Aorta (tissue), 5 donors: Measurements from ENCODE around the gene PPP4R2. TPM values are rescaled to one million over a fixed set of nuclear protein-coding genes. Genes with fewer than 3 reads are reported as not detected.

Experiments used
- ATAC-seq: fragments of 200-7000 bp; cut with Tn5 transposase; one replicate; pipeline ENCODE4 v1.9.1; 2022; ENCODE audit warnings: moderate library complexity; ENCODE audit not compliant: low FRiP score
- DNase-seq, 2 donors: peaks; one replicate each; pipeline ENCODE4 v3.0.0-alpha.2; 2020
- H3K27ac ChIP-seq, 2 donors: one replicate each; pipeline ENCODE4 v1.5.1; 2013; ENCODE audit warnings: low read length in 2 of 2, mild to moderate bottlenecking in 2 of 2, moderate library complexity in 2 of 2, control low read depth in 1 of 2, inconsistent platforms in 1 of 2, low read depth in 1 of 2
- H3K27me3 ChIP-seq, 2 donors: one replicate each; pipeline ENCODE4 v1.6.1; 2013; ENCODE audit warnings: control low read depth in 1 of 2, low read length in 1 of 2, mild to moderate bottlenecking in 1 of 2, moderate library complexity in 1 of 2; ENCODE audit not compliant: insufficient read depth in 2 of 2, control insufficient read depth in 1 of 2
- H3K36me3 ChIP-seq, 2 donors: one replicate each; pipeline ENCODE4 v1.6.1; 2013; ENCODE audit warnings: control low read depth in 1 of 2, low read length in 1 of 2, mild to moderate bottlenecking in 1 of 2; ENCODE audit not compliant: insufficient read depth in 2 of 2, control insufficient read depth in 1 of 2
- H3K4me1 ChIP-seq, 2 donors: one replicate each; pipeline ENCODE4 v1.6.1; 2013; ENCODE audit warnings: low read length in 2 of 2, control low read depth in 1 of 2, mild to moderate bottlenecking in 1 of 2, moderate library complexity in 1 of 2; ENCODE audit not compliant: insufficient read depth in 2 of 2, control insufficient read depth in 1 of 2
- H3K4me3 ChIP-seq, 2 donors: one replicate each; pipeline ENCODE4 v1.5.1; 2013; ENCODE audit warnings: low read length in 2 of 2, control low read depth in 1 of 2, mild to moderate bottlenecking in 1 of 2
- H3K9me3 ChIP-seq: one replicate; pipeline ENCODE4 v1.6.1; 2013; ENCODE audit warnings: mild to moderate bottlenecking, low read length; ENCODE audit not compliant: control insufficient read depth
- WGBS, 2 donors: extraction: QIAGEN DNeasy Blood & Tissue Kit; methylation state at CpG; one replicate each; pipeline ENCODE4 v1.1.7; 2013; 5-methylcytosine and 5-hydroxymethylcytosine counted together
- intact Hi-C, 2 donors: fragments of 100-400 bp; cut with DNase I; formaldehyde crosslinking; loops; one replicate each; pipeline versions ENCODE4 v1.14.2 to v1.15.0; 2022
- polyA plus RNA-seq, 2 donors: library from polyadenylated mRNA; stranded (reverse); fragments of 200-250 nt; gene quantifications; one replicate each; pipeline ENCODE4 v1.2.3, GENCODE V29; 2013
- total RNA-seq, 2 donors: library from RNA; stranded (reverse); fragmentation: NEBNext Ultra II Directional; extraction: Animal tissue kit (Norgen Biotek cat#: 25700); gene quantifications; one replicate each; pipeline ENCODE4 v1.2.1, GENCODE V29; 2021
- donor health status: healthy with polysubstance abuse.
- donor health status: Bipolar disorder and iron deficiency.
- donor health status: DM: no; HTN: no; CAD: no.
- donor health status: DM: no; HTN: no; CAD: no.
- donor health status: DM: yes; HTN: yes; CAD: no.

Gene PPP4R2
- total and polyA plus RNA-seq, 4 donors, result 16.0 to 70.7 (median 40.8) TPM

DNA sequence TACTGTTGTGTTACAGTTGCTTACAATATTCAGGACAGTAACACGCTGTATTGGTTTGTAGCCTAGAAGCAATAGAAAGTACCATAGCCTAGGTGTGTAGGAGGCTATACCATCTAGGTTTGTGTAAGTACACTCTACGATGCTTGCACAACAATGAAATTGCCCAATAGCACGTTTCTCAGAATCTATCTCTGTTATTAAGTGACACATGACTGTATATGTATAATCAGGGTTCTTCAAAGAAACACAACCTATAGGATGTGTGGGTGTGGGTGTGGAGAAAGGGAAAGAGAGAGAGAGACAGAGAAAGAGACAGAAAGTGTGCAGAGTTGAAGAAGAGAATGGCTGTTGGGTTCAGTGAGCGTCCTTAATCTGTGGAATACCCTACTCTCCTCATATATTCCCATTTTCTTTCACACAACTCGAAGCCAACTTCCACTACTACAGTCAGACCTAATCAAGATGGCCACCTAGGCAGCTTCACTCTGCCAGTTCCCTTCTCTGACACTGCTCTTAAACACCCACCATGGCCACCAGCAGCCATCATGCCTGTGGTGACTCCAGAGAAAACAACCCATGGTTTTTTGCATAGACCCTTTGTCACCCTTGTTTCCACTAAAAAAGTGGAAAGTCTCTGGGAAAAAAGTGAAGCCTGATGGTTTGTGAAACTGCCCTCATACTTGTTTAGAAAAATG lies 5.8 kb upstream of the PPP4R2 start:
- Histone ChIP-seq H3K4me3 (no peak overlapping the region), H3K27ac (no peak overlapping the region), H3K36me3 (no peaks in the 10 kb centered on the region), H3K4me1 (no peaks in the 10 kb centered on the region), H3K9me3 (no peaks in the 10 kb centered on the region), H3K27me3 (no peaks in the 10 kb centered on the region)
- 90 to 94% methylated on average over 5 of the region's 5 CpGs for WGBS, 2 donors
- DNase-seq, result no peak
- intact Hi-C loops, result loop anchor here in 1 of 2 donors (10.0 kb wide), 1 partner anchor 64 kb away; no protein-coding TSS in a partner anchor
- no peak for ATAC-seq

DNA sequence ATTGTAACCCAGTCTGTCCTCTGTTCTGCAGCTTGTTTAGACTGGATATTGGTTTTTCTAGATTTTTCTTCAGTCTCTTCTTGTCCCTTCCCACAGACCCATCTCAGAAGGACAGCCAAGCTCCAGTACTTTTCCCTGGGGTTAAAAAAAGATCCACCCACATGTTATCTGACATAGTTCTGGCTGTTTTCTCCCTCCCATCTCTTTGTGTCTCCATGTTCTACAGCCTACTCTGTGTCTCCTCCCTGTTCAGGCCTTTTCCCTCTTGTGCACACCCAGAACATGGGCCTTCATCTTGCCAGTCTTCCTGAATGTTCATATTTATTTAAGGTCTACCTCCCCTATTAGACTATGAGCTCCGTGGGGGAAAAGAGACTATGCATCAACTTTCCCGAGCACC lies 5.1 kb upstream of the PPP4R2 start:
- DNase-seq (no peak), ATAC-seq (no peak)
- H3K4me1 ChIP-seq, result no peaks in the 10 kb centered on the region
- no peaks in the 10 kb centered on the region for H3K9me3 ChIP-seq
- intact Hi-C loops, result loop anchor here in 1 of 2 donors (10.0 kb wide), 1 partner anchor 63 kb away; no protein-coding TSS in a partner anchor
- no peaks in the 10 kb centered on the region for H3K36me3 ChIP-seq
- no peaks in the 10 kb centered on the region for H3K27me3 ChIP-seq
- H3K4me3 ChIP-seq, result no peak overlapping the region
- WGBS, 2 donors, result 75 to 82% methylated on average over 2 of the region's 2 CpGs
- no peak overlapping the region for H3K27ac ChIP-seq

DNA sequence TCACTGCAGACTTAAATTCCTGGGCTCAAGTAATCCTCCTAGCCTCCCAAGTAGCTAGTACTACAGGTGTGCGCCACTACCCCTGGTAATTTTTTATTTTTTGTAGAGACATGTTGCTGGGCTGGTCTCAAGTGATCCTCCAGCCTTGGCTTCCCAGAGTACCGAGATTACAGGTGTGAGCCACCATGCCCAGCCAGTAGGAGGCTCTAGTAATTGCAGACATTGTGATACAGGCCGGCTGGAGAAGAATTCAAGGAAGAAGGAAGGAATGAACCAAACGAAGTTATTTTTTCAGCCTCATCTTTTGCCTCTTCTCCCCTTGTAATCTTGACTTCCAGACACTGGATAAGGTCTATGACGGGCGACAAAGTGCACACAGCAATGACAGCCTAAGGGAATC lies 3.2 kb upstream of the PPP4R2 start:
- intact Hi-C loops, result loop anchor here in 1 of 2 donors (10.0 kb wide), 1 partner anchor 61 kb away; no protein-coding TSS in a partner anchor
- Histone ChIP-seq H3K9me3 (no peaks in the 10 kb centered on the region), H3K27me3 (no peaks in the 10 kb centered on the region), H3K27ac (no peak overlapping the region), H3K4me1 (no peaks in the 10 kb centered on the region), H3K4me3 (no peak overlapping the region), H3K36me3 (no peaks in the 10 kb centered on the region)
- no peak for DNase-seq
- no peak for ATAC-seq
- 88 to 89% methylated on average over 6 of the region's 6 CpGs for WGBS, 2 donors

DNA sequence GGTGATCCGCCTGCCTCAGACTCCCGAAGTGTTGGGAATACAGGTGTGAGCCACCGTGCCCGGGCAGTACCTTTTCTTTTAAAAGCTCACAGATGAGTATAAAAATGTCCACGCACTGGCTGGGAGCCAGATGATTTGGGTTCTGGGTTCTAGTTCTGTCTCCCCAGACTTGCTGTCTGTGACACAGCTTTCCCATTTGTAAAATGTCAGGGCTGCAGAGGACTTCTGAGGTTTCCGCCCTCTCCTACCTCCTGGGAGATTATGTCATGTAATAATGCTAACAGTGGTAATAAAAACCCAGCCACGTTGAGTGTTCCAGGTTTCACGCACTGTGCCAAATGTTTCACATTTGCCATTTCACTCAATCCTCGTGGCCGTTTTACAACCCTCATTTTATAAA lies 1.3 kb upstream of the PPP4R2 start:
- Histone ChIP-seq H3K27me3 (no peaks in the 10 kb centered on the region), H3K4me3 (no peak overlapping the region), H3K27ac (no peak overlapping the region), H3K36me3 (peaks cover 0 to 2% of the 10 kb centered on the region in 2 donors), H3K9me3 (no peaks in the 10 kb centered on the region), H3K4me1 (peaks cover 0 to 2% of the 10 kb centered on the region in 2 donors)
- WGBS, 2 donors, result 61 to 62% methylated on average over 10 of the region's 10 CpGs
- intact Hi-C loops, result loop anchor here (5.0 to 10.0 kb wide), 3 partner anchors 58 to 148 kb away; partner anchors contain the start of gene SHQ1 (in 1 of the 2)
- DNase-seq (no peak), ATAC-seq (no peak)

DNA sequence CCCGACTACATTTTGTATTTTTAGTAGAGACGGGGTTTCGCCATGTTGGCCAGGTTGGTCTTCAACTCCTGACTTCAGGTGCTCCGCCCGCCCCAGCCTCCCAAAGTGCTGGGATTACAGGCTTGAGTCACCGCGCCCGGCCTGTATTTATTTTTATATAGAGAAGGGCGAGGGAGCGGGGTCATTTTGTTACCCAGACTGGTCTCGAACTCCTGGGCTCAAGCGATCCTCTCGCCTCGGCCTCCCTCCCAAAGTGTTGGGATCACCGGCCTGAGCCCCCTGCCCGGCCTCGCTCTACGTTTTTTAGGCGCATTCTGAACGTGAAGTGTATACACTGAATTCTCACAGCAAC lies 514 bp upstream of the PPP4R2 start:
- Histone ChIP-seq H3K27ac (peak overlapping the region in 1 of 2 donors; percentile 89), H3K9me3 (no peaks in the 10 kb centered on the region), H3K4me1 (peaks cover 0 to 2% of the 10 kb centered on the region in 2 donors), H3K27me3 (no peaks in the 10 kb centered on the region), H3K36me3 (peaks cover 0 to 2% of the 10 kb centered on the region in 2 donors), H3K4me3 (no peak overlapping the region)
- intact Hi-C loops, result loop anchor here (2.0 to 10.0 kb wide), 4 partner anchors 59 to 149 kb away; partner anchors contain the start of genes GXYLT2 (in 1 of the 2) and SHQ1 (in 1 of the 2)
- 79 to 86% methylated on average over 20 of the region's 20 CpGs for WGBS, 2 donors
- DNase-seq (peak; percentile 54 to 78), ATAC-seq (no peak)

DNA sequence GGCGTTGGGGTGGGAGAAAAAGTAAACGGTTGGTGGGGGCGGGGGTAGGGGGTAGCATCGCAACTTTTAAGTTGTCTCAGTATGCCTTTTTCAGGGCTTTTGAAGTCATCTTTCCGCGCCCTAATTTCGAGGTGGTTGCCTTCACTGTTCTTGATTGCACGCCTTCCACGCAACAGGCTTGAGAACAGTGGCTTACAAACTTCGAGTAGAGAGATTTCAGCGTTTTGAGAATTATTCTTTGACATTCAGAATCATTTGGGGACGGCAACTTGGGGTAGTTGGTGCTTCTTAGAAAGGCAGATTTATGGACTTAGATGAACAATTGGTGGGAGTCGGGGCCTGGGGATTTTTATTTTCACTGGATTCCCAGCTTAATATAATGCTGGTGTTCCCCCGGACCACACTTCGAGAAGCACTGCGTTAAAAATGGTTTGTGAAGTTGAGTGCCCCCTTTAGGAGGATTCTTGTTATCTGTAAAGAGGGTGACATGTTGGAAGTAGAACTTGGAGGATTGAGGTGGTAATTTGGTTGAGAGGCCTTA lies 880 bp downstream of the PPP4R2 start:
- peak; percentile 65 for ATAC-seq
- peak overlapping the region in 1 of 2 donors; percentile 53 for H3K27ac ChIP-seq
- H3K4me1 ChIP-seq, result peaks cover 0 to 4% of the 10 kb centered on the region in 2 donors
- peaks cover 0 to 2% of the 10 kb centered on the region in 2 donors for H3K36me3 ChIP-seq
- intact Hi-C loops, result loop anchor here (2.0 to 10.0 kb wide), 4 partner anchors 57 to 150 kb away; partner anchors contain the start of genes GXYLT2 (in 1 of the 2) and SHQ1 (in 1 of the 2)
- no peaks in the 10 kb centered on the region for H3K9me3 ChIP-seq
- peak overlapping the region; percentile 95 to 97 for H3K4me3 ChIP-seq
- no peaks in the 10 kb centered on the region for H3K27me3 ChIP-seq
- DNase-seq, result no peak
- 0 to 1% methylated on average over 16 of the region's 16 CpGs for WGBS, 2 donors

DNA sequence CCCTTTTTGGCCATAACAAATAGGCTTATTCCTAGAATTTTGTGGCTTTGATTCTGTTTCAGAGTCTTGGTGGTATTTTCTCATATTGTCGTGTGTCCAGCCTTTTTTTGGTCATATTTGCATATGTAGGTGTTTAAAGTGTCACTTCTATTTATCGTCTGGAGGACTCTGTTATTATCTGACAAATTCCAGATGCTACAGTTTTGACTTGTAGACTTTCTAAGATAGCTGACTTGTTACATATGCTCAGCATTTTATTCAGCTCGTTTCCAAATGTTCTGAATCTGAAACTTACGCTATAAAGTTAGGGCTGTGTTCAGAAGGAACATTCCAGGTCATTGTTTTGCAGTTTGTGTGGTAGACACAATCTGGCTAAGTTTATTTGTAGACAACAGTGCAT lies 1.9 kb downstream of the PPP4R2 start:
- Histone ChIP-seq H3K4me3 (peak overlapping the region; percentile 61 to 97), H3K9me3 (no peaks in the 10 kb centered on the region), H3K27ac (no peak overlapping the region), H3K27me3 (no peaks in the 10 kb centered on the region), H3K36me3 (peaks cover 0 to 2% of the 10 kb centered on the region in 2 donors), H3K4me1 (peaks cover 0 to 4% of the 10 kb centered on the region in 2 donors)
- WGBS, 2 donors, result 5% methylated on average over 4 of the region's 4 CpGs
- intact Hi-C loops, result loop anchor here (5.0 to 10.0 kb wide), 3 partner anchors 56 to 151 kb away; partner anchors contain the start of gene SHQ1 (in 1 of the 2)
- DNase-seq, result no peak
- no peak for ATAC-seq

DNA sequence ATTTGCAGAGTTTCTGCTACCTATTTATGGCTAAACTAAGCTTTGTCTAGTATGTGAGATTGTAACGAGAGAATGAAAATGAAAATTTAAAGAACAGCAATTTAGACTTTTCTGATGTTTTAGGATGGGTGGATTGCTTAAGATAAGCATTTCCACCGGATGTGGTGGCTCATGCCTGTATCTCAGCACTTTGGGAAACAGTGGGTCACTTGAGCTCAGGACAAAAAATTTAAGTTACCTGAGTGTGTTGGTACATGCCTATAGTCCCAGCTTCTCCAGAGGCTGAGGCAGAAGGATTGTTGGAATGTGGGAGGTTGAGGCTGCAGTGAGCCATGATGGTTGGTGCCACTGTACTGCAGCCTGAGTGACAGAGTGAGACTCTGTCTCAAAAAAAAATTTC lies 3.3 kb downstream of the PPP4R2 start:
- H3K27me3 ChIP-seq, result no peaks in the 10 kb centered on the region
- DNase-seq (no peak), ATAC-seq (no peak)
- H3K36me3 ChIP-seq, result peaks cover 0 to 2% of the 10 kb centered on the region in 2 donors
- no peak overlapping the region for H3K27ac ChIP-seq
- H3K4me1 ChIP-seq, result peaks cover 0 to 4% of the 10 kb centered on the region in 2 donors
- intact Hi-C loops, result loop anchor here (5.0 to 10.0 kb wide), 3 partner anchors 55 to 153 kb away; partner anchors contain the start of gene SHQ1 (in 1 of the 2)
- no peaks in the 10 kb centered on the region for H3K9me3 ChIP-seq
- no peak overlapping the region for H3K4me3 ChIP-seq
- WGBS, 2 donors, result 30 to 38% methylated on average over 2 of the region's 2 CpGs
